OCI-LY7 (cell line): ENCODE results near the gene C14orf93. TPM values are rescaled to one million over a fixed set of nuclear protein-coding genes. Genes with fewer than 3 reads are reported as not detected.

Source experiments
- BruUV-seq: library from RNA; stranded (reverse); fragments of 400-500 nt; replicated peaks from 2 replicates; lab custom pipeline; 2021; lab: Mats Ljungman, UMichigan
- CTCF ChIA-PET: fragments of 300-600 bp; sonication (Branson Sonifier 250); formaldehyde crosslinking; loops from one replicate; lab custom pipeline; 2022; ENCODE audit warnings: antibody characterized with exemption; ENCODE audit not compliant: unreplicated experiment; lab: Charles Lee
- POLR2A ChIA-PET: fragments of 300-600 bp; sonication (Branson Sonifier 250); formaldehyde crosslinking; loops from one replicate; lab custom pipeline; 2022; ENCODE audit warnings: antibody characterized with exemption; lab: Charles Lee
- DNase-seq: peaks from one replicate; pipeline ENCODE4 v3.0.0-alpha.2; 2015; ENCODE audit warnings: low spot score
- H2AFZ ChIP-seq: fragments of 200-600 bp; sonication (generic), shearing (Covaris generic); 2 replicates; pipeline ENCODE4 v1.6.1; 2014; ENCODE audit warnings: mild to moderate bottlenecking, antibody characterized with exemption, low read length, moderate library complexity
- H3K27ac ChIP-seq: fragments of 200-600 bp; sonication (generic); 2 replicates; pipeline ENCODE4 v1.5.1; 2014; ENCODE audit warnings: mixed run types, low read depth, mild to moderate bottlenecking, moderate library complexity, low read length, inconsistent platforms; ENCODE audit not compliant: poor library complexity, severe bottlenecking
- H3K36me3 ChIP-seq: fragments of 200-600 bp; sonication (generic); 2 replicates; pipeline ENCODE4 v1.6.1; 2014; ENCODE audit warnings: mild to moderate bottlenecking, antibody characterized with exemption, low read length, moderate library complexity, mixed read lengths; ENCODE audit not compliant: insufficient read depth
- H3K4me1 ChIP-seq: fragments of 200-600 bp; sonication (generic); 2 replicates; pipeline ENCODE4 v1.5.1; 2014; ENCODE audit warnings: mild to moderate bottlenecking, low read length; ENCODE audit not compliant: insufficient read depth, poor library complexity, severe bottlenecking
- H3K4me2 ChIP-seq: fragments of 200-600 bp; sonication (generic); 2 replicates; pipeline ENCODE4 v1.6.1; 2014; ENCODE audit warnings: mild to moderate bottlenecking, low read length
- H3K4me3 ChIP-seq: fragments of 200-600 bp; sonication (generic); 2 replicates; pipeline ENCODE4 v1.5.1; 2014; ENCODE audit warnings: mild to moderate bottlenecking, low read depth, low read length; ENCODE audit not compliant: poor library complexity, severe bottlenecking
- H3K79me2 ChIP-seq: fragments of 200-600 bp; sonication (generic); 2 replicates; pipeline ENCODE4 v1.6.1; 2016; ENCODE audit warnings: low read depth, mild to moderate bottlenecking, low read length, moderate library complexity, mixed read lengths; ENCODE audit not compliant: insufficient read depth
- H3K9me2 ChIP-seq: fragments of 200-600 bp; sonication (generic); 2 replicates; pipeline ENCODE4 v1.6.1; 2016; ENCODE audit warnings: mild to moderate bottlenecking, low read length, mixed read lengths; ENCODE audit not compliant: insufficient read depth
- H3K9me3 ChIP-seq: fragments of 200-600 bp; sonication (generic); 2 replicates; pipeline ENCODE4 v1.6.1; 2014; ENCODE audit warnings: mild to moderate bottlenecking, mixed run types, low read length, mixed read lengths
- H4K20me1 ChIP-seq: fragments of 200-600 bp; sonication (generic); 2 replicates; pipeline ENCODE4 v1.6.1; 2014; ENCODE audit warnings: mild to moderate bottlenecking, antibody characterized with exemption, low read length, moderate library complexity, mixed read lengths; ENCODE audit not compliant: insufficient read depth
- EZH2phosphoT487 ChIP-seq: fragments of 200-600 bp; sonication (generic); IDR thresholded peaks from 2 replicates; pipeline ENCODE4 v1.6.1; 2018; ENCODE audit warnings: low read depth, borderline replicate concordance, mild to moderate bottlenecking, mixed run types, antibody characterized with exemption, low read length, moderate library complexity, mixed read lengths
- intact Hi-C: fragments of 100-400 bp; cut with micrococcal nuclease; formaldehyde crosslinking; loops from one replicate; pipeline ENCODE4 v1.10.0; 2022; ENCODE audit not compliant: unreplicated experiment
- total RNA-seq, 2 experiments: library from RNA; depleted of rRNA in 1 of 2; stranded (reverse); fragments of >200 nt in 1 of 2; shearing (Covaris generic) in 1 of 2; gene quantifications; 2 replicates each; pipeline ENCODE4 v1.2.3, GENCODE V29; 2014 to 2022
- TF ChIP-seq, protein P1 (sequence below): fragments of 200-600 bp; sonication (generic); conservative IDR thresholded peaks from 2 replicates; pipeline ENCODE4 v1.5.1; 2014; ENCODE audit warnings: mild to moderate bottlenecking, antibody characterized with exemption, low read length, moderate library complexity, mixed read lengths

Gene C14orf93
- total RNA-seq, 2 experiments from 2014 or later, result 15.2 to 17.9 TPM

DNA sequence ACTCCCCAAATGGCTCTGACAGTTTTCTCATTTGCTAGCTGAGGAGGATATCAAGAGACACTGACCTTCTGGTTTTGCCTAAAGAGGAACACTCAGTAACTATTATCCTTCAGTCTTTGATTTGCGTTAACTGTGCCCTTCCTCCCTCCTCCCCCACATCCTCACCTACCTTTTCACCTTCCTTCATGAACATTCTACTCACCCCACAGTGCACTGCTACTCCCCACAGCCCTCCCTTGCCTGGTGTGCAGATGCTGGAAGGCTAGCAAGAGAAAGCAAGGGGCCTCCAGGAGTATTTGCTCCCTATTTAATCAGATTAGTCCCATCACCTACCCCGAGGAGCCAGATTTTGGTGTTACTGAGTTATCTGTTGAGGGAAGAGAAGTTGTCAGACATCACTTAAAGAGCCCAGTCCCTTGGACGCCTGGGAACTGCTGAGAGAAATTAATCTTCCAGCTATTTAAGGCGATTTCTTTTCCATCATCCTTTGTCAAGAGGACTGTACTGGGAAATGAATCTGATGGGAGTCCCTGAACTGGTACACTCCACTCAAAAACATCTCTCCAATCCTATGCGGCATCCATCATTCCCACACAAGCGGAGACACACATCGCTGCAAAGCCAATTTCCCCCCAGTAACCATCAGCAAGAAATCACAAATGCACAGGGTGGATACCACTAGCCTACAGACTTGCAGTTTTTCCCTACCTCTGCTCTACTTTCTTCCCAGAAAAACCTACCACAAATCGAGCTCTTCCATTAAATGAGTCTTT lies 13.3 kb upstream of the C14orf93 start:
- Histone ChIP-seq H3K27ac (no peak overlapping the region), H3K9me3 (no peaks in the 10 kb centered on the region), H4K20me1 (no peaks in the 10 kb centered on the region), H3K4me2 (no peak overlapping the region), H3K4me3 (no peak overlapping the region), H3K36me3 (peaks cover 29% of the 10 kb centered on the region), H3K4me1 (no peaks in the 10 kb centered on the region), H2AFZ (no peak overlapping the region), H3K79me2 (peaks cover 1% of the 10 kb centered on the region; the same call in 1 of the 2 replicates), H3K9me2 (no peaks in the 10 kb centered on the region)
- intact Hi-C loops, result no loop called here
- POLR2A ChIA-PET, result interaction anchor here (0.6 to 1.9 kb wide), 9 partner anchors 11 to 459 kb away, joined by 3 to 9 read pairs (median 3); partner anchors contain the start of gene PSMB5
- DNase-seq, result no peak
- CTCF ChIA-PET, result no interaction called here
- no TSS peak for BruUV-seq
- no peak for TF ChIP-seq EZH2phosphoT487
- TF ChIP-seq, protein P1, sequence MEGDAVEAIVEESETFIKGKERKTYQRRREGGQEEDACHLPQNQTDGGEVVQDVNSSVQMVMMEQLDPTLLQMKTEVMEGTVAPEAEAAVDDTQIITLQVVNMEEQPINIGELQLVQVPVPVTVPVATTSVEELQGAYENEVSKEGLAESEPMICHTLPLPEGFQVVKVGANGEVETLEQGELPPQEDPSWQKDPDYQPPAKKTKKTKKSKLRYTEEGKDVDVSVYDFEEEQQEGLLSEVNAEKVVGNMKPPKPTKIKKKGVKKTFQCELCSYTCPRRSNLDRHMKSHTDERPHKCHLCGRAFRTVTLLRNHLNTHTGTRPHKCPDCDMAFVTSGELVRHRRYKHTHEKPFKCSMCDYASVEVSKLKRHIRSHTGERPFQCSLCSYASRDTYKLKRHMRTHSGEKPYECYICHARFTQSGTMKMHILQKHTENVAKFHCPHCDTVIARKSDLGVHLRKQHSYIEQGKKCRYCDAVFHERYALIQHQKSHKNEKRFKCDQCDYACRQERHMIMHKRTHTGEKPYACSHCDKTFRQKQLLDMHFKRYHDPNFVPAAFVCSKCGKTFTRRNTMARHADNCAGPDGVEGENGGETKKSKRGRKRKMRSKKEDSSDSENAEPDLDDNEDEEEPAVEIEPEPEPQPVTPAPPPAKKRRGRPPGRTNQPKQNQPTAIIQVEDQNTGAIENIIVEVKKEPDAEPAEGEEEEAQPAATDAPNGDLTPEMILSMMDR, result no peak

DNA sequence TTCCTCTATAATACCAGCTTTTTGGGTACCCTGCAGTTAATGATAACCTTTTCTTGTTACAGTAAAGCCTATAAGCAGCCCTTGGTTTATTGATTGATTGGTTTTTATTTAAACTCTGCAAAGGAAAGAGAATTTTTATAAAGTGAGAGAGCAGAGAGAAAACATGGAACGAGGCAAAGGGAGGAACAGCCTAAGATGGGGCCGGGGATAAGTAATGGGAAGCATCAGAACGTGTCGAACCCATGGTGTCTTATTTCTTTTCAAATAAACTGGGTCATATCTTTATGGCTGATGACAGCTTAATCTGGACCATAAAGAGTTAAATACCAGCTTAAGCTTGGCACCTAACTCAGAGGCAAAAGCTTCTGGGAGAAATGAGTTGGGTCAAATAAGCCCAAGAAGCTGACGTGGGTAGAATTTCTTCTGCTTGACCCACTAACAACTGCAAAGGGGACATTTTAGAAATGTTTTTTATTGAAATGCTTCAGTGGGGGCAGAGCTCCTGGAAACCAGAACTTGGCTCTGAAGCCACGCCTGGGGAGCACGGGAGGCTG lies 12.0 kb upstream of the C14orf93 start:
- Histone ChIP-seq H3K4me3 (no peak overlapping the region), H4K20me1 (no peaks in the 10 kb centered on the region), H3K9me3 (no peaks in the 10 kb centered on the region), H2AFZ (no peak overlapping the region), H3K4me1 (no peaks in the 10 kb centered on the region), H3K79me2 (no peaks in the 10 kb centered on the region), H3K4me2 (no peak overlapping the region), H3K27ac (no peak overlapping the region), H3K36me3 (peaks cover 21% of the 10 kb centered on the region), H3K9me2 (no peaks in the 10 kb centered on the region)
- TF ChIP-seq, protein P1, result no peak
- no peak for TF ChIP-seq EZH2phosphoT487
- BruUV-seq, result no TSS peak
- DNase-seq, result no peak
- CTCF ChIA-PET, result interaction anchor here (0.6 kb wide), 1 partner anchor 36 kb away, joined by 8 read pairs; no protein-coding TSS in a partner anchor
- POLR2A ChIA-PET, result interaction anchor here (0.8 kb wide), 1 partner anchor 12 kb away, joined by 3 read pairs; no protein-coding TSS in a partner anchor
- intact Hi-C loops, result no loop called here
